Neutrophil (primary cell): ENCODE data around the gene CNTNAP2.

ENCODE experiments used
- H3K27ac ChIP-seq: fragments of 200-600 bp; sonication (generic); 2 replicates; pipeline ENCODE4 v1.5.1; 2016; ENCODE audit warnings: mild to moderate bottlenecking, moderate library complexity
- H3K27me3 ChIP-seq: fragments of 200-600 bp; sonication (generic); 2 replicates; pipeline ENCODE4 v1.6.0; 2016; ENCODE audit warnings: mild to moderate bottlenecking
- H3K36me3 ChIP-seq: fragments of 200-600 bp; sonication (generic); 2 replicates; pipeline ENCODE4 v1.5.1; 2017
- H3K4me1 ChIP-seq, 2 experiments: fragments of 200-600 bp in 1 of 2; sonication (generic) in 1 of 2; 1 replicate in 1 of 2; 2 replicates in 1 of 2; pipeline versions ENCODE4 v1.5.1 to v1.6.1; 2013 to 2016; ENCODE audit warnings: low read depth in 1 of 2, low read length in 1 of 2, mild to moderate bottlenecking in 1 of 2, moderate library complexity in 1 of 2; ENCODE audit not compliant: control insufficient read depth in 1 of 2, insufficient read depth in 1 of 2
- H3K4me3 ChIP-seq, 2 experiments: fragments of 200-600 bp in 1 of 2; sonication (generic) in 1 of 2; 1 replicate in 1 of 2; 2 replicates in 1 of 2; pipeline ENCODE4 v1.5.1; 2013 to 2016; ENCODE audit warnings: low read depth in 1 of 2, low read length in 1 of 2, mild to moderate bottlenecking in 1 of 2, moderate library complexity in 1 of 2
- H3K9me3 ChIP-seq: fragments of 200-600 bp; sonication (generic); 2 replicates; pipeline ENCODE4 v1.5.1; 2016
- TF ChIP-seq, protein P1 (sequence below): fragments of 200-600 bp; sonication (generic); IDR thresholded peaks from 2 replicates; pipeline ENCODE4 v1.5.1; 2016; ENCODE audit warnings: antibody characterized with exemption

Gene CNTNAP2

DNA sequence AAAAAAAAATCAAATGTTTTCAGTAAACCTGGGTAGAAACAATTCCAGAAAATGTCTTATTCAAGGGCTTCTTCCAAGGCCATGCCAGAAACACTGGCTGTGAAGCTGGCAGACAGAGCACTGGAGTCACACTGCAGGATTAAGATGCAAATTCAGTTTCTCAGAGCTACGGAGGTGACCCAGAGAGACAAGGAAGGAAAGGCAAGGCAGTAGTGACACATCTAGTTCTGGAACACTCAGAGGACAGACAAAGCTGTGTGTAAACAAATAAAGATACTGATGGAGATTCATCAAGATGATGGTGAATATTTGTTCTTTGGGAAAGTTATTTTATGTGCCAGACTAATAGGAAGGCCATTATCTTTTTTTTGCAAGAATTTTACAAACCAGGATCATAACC, 1865.7 kb downstream of the CNTNAP2 start:
- no peak overlapping the region for H3K27ac ChIP-seq
- TF ChIP-seq, protein P1, sequence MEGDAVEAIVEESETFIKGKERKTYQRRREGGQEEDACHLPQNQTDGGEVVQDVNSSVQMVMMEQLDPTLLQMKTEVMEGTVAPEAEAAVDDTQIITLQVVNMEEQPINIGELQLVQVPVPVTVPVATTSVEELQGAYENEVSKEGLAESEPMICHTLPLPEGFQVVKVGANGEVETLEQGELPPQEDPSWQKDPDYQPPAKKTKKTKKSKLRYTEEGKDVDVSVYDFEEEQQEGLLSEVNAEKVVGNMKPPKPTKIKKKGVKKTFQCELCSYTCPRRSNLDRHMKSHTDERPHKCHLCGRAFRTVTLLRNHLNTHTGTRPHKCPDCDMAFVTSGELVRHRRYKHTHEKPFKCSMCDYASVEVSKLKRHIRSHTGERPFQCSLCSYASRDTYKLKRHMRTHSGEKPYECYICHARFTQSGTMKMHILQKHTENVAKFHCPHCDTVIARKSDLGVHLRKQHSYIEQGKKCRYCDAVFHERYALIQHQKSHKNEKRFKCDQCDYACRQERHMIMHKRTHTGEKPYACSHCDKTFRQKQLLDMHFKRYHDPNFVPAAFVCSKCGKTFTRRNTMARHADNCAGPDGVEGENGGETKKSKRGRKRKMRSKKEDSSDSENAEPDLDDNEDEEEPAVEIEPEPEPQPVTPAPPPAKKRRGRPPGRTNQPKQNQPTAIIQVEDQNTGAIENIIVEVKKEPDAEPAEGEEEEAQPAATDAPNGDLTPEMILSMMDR = no peak
- no peaks in the 10 kb centered on the region for H3K9me3 ChIP-seq
- no peaks in the 10 kb centered on the region for H3K36me3 ChIP-seq
- no peak overlapping the region for H3K4me3 ChIP-seq
- H3K27me3 ChIP-seq = no peaks in the 10 kb centered on the region
- H3K4me1 ChIP-seq = no peaks in the 10 kb centered on the region

DNA sequence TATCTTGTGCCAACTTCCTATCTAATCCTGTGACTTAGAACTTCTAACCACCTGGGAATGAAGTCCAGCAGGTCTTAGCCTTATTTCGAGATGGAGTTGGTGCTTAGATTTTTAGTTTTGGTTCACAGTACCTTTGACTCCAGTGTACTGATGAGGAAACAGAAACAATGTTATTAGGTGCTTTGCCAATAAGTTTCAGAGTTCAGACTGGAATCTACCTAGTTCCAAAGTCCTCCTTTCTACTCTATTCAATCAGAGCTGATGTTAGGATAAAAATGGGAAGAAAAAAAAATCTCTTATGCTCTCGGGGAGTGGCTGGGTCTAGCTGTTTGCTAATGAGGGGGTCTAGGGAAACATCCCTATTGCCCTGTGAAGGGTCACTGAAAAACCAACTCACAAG, 1867.7 kb downstream of the CNTNAP2 start:
- no peak overlapping the region for H3K4me3 ChIP-seq
- H3K27ac ChIP-seq = no peak overlapping the region
- no peaks in the 10 kb centered on the region for H3K27me3 ChIP-seq
- TF ChIP-seq, protein P1 = no peak
- H3K4me1 ChIP-seq = no peaks in the 10 kb centered on the region
- no peaks in the 10 kb centered on the region for H3K9me3 ChIP-seq
- H3K36me3 ChIP-seq = no peaks in the 10 kb centered on the region

DNA sequence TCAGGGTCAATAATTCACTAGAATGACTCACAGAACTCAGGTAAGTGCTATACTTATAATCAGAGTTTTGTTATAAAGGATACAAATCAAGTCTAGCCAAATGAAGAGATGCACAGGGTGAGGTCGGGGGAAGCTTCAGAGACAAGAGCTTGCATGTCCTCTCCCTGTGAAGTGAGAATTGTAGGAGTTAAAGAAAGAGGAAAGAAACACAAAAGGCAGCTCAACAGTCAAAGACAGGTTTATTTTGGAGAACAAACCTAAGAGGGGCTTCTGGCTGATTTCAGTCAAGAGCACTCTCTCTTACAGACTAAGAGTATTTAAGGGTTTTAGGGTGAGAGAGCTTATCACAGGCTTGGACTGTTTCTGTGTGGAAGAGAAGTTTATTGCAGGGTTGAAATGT, 1873.5 kb downstream of the CNTNAP2 start:
- no peak overlapping the region for H3K27ac ChIP-seq
- H3K4me1 ChIP-seq = no peaks in the 10 kb centered on the region
- no peaks in the 10 kb centered on the region for H3K36me3 ChIP-seq
- no peak overlapping the region for H3K4me3 ChIP-seq
- no peaks in the 10 kb centered on the region for H3K27me3 ChIP-seq
- TF ChIP-seq, protein P1 = no peak
- no peaks in the 10 kb centered on the region for H3K9me3 ChIP-seq

DNA sequence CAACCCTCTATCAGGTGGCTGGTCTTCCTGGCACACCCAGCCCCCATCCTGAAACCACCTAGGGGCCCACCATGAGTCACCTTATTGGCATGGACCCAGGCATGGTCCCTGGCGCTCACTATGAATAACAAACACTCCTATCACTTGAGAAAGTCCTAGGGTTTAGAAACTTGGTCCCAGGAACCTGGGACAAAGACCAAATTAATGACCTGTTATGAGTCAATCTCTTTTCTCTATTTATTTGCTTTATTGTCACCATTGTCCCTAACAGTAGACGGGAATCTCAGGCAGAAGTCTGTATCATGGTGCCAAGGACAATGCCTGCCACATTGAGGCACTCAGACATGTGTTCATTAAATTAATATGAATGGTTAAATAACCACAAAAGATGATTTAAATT, 1874.3 kb downstream of the CNTNAP2 start:
- Histone ChIP-seq H3K27me3 (no peaks in the 10 kb centered on the region), H3K4me3 (no peak overlapping the region), H3K36me3 (no peaks in the 10 kb centered on the region), H3K9me3 (no peaks in the 10 kb centered on the region), H3K4me1 (no peaks in the 10 kb centered on the region), H3K27ac (no peak overlapping the region)
- TF ChIP-seq, protein P1 = no peak

DNA sequence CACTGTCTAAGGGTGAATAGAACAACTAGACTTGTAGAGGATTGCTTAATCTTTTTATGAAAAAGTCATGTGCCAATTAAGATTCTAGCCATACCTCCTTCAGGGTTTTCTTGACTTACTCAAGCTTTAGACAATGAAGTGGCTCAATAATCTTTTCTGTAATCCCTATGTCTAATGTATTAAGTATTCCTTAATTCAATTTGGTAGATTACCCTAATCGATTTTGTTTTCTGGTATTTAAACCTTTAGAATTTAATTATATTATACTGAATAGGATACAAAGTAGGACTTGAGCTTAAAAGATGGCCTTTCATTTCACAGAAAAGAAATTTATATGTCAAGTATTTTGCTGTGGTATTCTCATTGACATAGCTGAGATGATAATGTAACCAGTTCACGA, 1876.1 kb downstream of the CNTNAP2 start:
- H3K27me3 ChIP-seq = no peaks in the 10 kb centered on the region
- TF ChIP-seq, protein P1 = no peak
- H3K4me1 ChIP-seq = no peaks in the 10 kb centered on the region
- H3K4me3 ChIP-seq = no peak overlapping the region
- no peaks in the 10 kb centered on the region for H3K9me3 ChIP-seq
- no peaks in the 10 kb centered on the region for H3K36me3 ChIP-seq
- H3K27ac ChIP-seq = no peak overlapping the region

DNA sequence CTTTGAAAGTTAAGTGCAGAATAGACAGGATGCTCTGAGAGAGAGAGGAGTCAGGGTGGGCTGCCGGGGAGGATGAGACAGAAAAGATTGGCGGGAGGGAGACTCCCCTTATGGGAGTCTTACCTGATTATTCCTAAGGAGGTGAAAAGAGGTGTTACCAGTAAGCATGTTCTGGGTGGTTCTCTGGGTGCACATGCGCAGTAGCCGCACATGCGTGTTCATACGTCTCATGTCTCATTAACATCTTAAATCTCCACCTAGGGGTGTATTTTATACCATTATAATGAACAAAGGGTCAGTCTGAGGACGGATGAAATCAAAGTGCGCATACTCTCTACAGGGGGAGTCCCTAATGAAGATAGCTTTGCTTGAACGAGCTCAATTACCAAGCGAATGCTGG, 1881.0 kb downstream of the CNTNAP2 start:
- no peaks in the 10 kb centered on the region for H3K9me3 ChIP-seq
- H3K36me3 ChIP-seq = no peaks in the 10 kb centered on the region
- TF ChIP-seq, protein P1 = no peak
- no peak overlapping the region for H3K4me3 ChIP-seq
- H3K4me1 ChIP-seq = no peaks in the 10 kb centered on the region
- no peaks in the 10 kb centered on the region for H3K27me3 ChIP-seq
- no peak overlapping the region for H3K27ac ChIP-seq
